AG08396 (cell line): Measurements from ENCODE around the gene LDB3.

ENCODE experiments used
- DNase-seq: peaks from one replicate; pipeline ENCODE4 v3.0.0; 2012; ENCODE audit warnings: low spot score, mixed read lengths

LDB3 gene

DNA sequence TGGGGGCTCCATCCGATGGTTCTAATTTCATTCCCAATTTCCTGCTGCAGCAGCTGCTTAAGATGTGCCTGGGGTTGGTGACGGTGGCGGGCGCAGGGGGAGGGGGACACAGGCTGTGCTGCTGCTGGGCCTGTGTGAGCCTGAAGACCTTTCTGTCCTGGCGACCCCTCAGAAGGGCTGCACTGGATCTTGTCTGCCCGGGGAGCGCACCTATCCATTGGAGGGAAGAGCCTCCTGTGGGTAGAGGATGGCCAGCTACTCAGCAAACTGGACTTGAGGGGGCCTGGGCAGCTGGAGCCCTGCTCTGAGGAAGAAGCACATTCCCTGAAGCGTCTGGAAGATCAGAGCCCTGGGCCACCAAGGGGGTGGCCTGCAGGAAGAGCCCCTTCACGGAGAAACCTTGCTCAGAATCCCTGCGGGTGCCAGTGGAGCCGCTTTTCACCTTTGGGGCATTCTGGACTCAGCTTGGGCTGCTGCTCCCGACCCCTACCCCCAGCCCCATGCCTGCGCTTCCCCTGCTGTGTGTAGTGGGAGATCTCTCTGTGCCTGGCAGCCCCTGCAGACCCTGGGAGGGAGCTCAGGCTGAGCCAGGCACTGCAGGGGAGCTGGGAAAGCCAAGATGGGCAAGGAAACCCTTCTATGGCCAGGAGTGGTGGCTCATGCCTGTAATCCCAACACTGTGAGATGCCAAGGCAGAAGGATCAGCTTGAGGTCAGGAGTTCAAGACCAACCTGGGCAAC is 17.8 kb downstream of the LDB3 start:
- no peak for DNase-seq

DNA sequence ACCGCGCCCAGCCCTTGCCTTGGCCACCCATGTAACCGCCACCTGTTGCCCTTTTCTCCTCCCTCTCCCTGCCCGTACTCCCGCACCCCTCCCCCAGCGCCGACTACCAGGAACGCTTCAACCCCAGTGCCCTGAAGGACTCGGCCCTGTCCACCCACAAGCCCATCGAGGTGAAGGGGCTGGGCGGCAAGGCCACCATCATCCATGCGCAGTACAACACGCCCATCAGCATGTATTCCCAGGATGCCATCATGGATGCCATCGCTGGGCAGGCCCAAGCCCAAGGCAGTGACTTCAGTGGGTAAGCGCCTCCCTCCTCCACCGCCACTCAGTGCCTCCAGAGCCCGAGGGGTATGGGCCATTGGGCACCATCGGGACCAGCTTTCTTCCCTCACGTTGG is 18.7 kb downstream of the LDB3 start:
- DNase-seq = no peak

DNA sequence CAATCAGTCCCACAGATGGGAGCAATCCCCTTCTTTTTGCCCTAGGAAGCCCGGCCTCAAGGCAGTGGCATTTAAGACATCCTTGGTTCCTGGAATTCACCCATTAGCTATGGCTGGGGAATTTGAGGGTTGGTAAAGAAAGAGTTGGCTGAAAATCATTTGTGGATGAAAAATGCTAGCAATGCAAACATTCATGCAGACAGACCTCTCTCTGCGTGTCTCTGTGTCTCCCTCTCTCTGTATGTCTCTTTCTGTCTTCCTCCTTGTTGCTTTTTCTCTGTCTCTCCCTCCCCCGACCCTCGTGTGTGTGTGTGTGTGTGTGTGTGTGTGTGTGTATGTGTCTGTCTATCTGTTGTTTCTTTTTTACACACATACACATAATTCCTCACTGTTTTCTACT is 19.4 kb downstream of the LDB3 start:
- DNase-seq = peak; percentile 81

DNA sequence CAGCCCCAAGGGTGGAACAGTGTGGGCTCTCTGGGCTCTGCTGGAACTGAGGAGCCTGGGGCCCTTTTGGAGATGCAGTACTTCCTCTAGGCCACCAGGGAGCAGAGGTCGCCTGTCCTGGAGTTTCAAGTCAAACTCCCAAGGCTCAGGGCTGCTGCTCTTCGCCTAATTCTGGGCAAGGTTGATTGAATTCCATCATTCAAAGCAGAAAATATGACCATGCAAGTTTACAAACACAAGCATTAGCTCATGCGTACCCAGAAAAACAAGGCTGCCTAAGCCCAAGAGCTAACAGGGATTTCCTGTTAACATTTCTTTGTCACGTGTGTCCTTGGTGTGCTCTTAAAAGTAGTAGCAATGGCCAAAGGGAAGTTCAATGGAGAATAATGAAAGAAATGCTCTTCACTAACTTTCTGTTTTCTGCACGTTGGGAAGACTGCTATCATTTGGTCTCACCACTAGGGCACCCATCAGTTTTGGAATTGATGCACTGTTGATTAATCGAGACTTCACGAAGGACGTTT is 20.1 kb downstream of the LDB3 start:
- DNase-seq = peak; percentile 83

DNA sequence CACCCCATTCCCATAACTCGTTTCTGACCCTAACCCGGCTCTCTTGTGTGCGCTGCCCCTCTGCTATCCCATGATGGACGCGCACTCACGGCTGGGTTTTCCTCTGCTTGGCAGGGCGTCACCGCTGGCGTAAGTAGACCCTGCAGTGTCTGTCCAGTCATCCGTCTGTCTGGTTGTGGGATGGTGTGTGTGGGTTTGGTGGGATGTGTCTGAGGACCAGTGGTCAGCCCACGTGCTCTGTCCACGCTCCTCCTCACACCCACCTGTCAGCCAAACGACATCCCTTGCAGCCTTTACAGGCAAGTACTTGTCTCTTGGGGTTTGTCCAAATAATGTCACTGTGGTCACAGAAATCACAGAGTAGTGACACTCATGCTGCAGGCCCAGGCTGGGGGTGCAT is 20.8 kb downstream of the LDB3 start:
- DNase-seq = no peak

DNA sequence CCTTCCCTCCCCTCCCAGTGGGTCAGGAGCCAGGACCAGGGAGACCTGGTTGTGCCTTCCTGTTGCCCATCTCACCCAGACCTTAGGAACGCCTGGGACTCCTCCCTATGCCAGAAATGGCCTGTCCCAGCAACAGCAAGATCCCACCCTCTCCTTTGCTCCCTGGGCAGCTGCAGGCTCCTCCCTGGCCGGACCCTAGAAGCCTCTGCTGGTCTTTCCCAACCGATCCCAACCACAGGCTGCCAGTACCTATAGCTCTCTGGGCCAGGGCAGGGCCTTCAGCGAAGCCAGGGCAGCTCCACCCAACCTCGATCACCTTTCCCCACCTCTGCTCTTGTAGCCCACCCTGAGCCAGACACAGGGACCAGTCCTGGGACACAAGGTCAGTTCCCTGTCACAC is 21.9 kb downstream of the LDB3 start:
- no peak for DNase-seq

DNA sequence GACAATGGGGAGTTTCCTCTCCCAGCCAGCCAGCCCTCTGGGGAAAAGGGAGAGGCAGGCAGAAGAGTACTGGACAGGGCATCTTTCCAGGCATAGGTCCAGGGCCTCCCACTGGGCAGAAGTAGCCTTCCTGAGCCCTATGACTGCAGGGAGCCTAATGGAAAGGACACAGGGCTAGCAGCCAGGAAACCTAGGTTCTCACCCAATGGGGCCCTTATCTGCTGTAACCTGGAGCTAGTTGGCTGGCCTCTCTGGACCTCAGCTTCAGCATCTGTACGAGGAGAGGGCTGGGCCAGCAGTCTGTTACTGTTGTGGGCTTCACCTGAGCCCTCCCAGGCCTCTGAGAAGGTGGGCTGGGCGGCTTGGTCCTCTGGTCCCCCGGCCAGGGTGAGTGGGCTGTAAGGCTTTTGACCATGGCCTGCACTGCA is 22.4 kb downstream of the LDB3 start:
- no peak for DNase-seq

GRCh38 chr10:86691333-86692022 is 23.2 kb downstream of the LDB3 start:
- DNase-seq = no peak

DNA sequence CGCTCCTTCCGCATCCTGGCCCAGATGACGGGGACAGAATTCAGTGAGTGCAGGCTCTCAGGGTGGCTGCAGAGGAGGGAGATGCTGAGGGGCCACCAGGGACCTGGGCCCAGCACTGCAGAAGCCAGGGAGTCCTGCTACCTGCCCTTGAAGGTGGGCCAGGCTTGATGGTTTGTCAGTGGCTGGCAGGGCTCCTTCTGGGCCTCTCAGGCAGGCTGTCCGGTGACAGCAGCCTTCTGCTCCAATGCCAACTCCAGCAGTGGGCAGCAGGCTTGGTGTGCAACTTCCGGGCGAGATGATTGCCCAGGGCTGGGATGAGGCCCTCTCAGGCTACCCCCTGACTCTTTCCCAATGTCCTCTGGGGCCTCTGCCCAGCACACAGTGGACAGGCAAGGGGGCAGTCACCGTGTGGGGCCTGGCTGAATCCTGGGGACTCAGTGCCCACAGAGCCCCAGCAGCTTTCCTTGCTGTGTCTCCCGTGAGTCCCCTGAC is 23.8 kb downstream of the LDB3 start:
- DNase-seq = no peak

GRCh38 chr10:86692664-86693063 is 24.4 kb downstream of the LDB3 start:
- DNase-seq = no peak

DNA sequence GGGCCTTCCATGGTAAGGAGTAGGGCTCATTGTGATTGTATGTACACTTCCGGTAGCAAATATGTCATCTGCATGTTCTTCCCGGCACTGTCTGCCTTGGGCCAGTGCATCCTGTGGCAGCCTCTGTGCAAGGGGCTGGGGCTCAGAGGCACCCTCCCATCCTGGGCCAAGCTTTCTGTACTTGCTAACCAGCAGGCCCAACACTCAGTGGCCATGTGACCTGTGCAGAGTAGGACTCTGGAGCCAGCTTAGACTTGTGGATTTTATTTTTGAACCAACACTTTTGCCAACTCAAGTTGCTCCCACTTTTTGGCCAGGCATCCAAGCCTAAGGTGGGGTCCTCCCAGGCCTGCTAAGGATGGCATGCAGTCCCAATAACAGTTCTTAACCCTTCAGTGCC is 25.0 kb downstream of the LDB3 start:
- no peak for DNase-seq

DNA sequence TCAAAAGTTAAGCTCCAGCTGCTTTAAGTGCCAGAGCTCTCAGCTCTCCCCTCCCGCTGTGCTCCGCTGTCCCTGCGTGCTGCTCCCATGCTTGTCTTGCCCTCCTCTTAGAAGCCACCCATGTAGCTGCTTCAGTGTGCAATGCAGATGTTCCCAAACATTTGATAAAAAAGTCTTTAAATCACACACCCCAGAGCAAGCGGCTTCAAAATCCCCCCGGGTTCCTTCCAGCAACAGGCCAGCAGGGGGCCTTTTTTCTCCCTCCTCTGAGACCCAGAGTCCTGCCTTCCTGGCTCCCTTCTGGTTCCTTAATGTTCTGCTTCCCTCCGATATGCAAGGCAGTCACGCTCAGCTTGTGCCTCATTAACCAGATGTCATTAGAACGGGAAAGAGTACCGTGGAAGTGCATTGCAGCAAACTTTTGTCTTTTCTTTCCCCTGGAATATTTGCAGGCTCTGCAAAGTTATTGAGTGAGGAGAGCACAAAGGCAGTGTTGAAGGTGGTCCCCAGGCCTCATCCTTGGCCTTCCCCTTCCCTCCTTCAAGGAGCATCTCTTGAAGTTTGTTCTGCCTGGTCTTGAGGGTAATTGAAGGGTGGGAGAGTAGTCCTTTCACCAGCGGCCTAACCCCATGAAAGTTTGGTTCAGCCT is 25.5 kb downstream of the LDB3 start:
- DNase-seq = peak; percentile 72

DNA sequence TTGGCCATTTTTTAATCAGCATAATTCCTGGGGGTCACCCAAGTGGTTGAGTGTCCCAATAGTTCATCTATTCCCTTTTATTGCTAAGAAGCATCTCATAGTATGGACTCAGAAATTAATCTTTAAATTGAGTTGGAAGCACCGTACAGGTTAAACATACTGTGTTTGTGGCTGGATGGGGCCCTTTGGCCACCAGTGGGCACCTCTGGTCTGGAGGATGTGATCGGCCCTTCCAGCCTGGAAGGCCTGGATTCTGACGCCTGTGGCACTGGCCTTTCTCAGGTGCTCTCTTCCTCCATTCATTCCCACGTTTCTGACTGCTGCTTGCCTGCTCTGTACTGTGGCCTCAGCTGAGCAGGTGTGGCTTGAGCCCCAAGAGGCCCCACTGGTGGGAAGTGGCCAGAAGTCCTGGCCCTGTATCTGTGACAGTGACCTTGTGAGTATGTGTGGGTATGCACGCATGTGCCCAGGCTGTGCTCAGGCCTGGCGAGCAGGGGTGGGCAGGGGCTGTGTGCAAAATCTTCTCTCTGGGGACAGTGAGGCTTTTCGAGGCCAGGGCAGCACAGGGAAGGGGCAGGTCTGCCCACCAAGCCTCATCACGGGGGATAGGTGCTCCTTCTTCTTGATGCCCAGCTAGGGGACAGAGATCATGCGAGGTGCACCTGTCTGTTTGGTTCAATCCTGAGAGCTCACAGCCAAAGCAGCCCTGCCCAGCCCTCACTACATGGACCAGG is 30.1 kb downstream of the LDB3 start:
- DNase-seq = no peak

DNA sequence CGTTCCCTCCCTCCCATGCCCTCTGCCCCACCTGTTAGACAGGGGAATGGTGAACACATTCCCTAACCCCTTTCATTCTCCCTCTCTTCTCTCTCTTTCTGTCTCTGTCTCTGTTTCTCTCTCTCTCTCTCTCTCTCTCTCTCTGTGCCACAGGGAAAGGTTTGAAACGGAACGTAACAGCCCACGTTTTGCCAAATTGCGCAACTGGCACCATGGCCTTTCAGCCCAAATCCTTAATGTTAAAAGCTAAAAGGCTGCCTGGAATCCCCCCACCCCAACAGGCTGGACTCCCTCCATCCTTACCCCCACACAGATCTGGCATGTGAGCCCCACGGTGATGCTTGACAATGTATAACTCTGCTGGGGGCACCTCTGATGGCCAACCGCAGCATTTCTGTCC is 30.8 kb downstream of the LDB3 start:
- no peak for DNase-seq

DNA sequence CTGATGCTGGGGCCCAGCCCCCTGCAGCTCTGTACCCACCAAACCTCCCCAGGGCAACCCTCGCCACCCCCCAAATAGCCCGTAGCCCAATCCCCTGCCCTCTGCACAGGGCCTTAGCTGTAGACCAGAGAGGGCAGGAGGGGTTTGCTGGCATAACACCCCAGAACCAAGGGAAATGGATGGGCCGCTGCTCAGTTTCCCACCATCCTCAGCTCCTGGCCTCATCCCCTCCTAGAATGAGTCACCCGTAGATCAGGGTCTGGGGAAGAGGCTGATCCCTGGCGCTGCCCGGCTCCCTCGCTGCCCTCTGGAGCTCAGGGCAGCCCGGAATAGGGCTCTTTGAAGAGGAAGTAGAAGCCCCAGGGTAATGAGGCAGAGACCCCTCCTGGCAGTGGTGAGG is 31.2 kb downstream of the LDB3 start:
- DNase-seq = no peak

DNA sequence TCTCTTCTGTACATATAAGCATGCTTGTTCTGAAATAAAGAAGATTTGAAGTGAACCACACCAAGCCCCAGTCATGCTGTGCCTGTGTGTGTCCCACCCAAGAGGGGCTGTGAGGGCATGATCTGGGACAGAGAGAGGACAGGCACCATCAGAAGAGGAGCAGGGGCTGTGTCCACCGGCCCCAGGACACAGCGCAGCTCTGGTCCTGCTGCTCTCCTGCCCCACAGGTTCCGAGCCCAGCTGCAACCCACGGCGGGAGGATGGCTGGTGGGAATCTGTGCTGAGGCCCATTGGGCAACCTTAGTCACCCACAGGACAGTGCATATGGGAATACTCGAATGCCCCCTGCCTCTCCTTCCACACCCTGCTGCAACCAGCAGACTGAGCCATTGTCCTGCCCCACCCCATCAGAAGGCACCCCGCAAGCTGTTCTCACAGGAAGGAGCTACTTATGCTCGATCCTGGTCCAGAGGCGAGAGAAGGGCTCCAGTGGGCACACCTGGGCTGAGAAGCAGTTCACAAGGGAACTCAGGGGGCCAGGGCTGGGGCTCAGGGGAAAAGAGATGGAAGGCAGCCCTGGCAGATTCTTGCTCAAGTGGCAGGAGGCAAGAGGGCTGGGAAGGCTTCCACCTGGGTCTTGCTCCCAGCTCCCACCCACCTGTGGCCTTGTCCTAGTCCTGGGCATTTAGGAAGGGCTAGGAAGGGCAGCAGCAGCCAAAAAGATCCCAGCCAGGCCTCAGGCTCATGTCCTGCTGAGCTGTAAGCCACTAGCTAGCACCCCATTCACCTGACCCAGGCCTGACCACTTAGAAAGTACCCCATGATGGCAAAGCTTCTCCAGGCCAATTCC is 31.9 kb downstream of the LDB3 start:
- DNase-seq = no peak

- no peak for DNase-seq
Measured at GRCh38 chr10:86700851-86701617, 32.7 kb downstream of the LDB3 start.

GRCh38 chr10:86703176-86703575 is 34.9 kb downstream of the LDB3 start:
- DNase-seq = no peak

- DNase-seq = no peak
Measured at GRCh38 chr10:86705139-86705538, 36.8 kb downstream of the LDB3 start.

GRCh38 chr10:86705905-86706304 is 37.6 kb downstream of the LDB3 start:
- DNase-seq = no peak
